Activated naive CD4-positive, alpha-beta T cell treated with anti-CD3 and anti-CD28 coated beads for 36 hours (primary cell): Measurements from ENCODE around the gene FYCO1. TPM values are rescaled to one million over a fixed set of nuclear protein-coding genes. Genes with fewer than 3 reads are reported as not detected.

ENCODE experiments used
- CTCF ChIA-PET: fragments of 350-600 bp; sonication (Branson Sonifier 250); formaldehyde crosslinking; loops from one replicate; lab custom pipeline; 2021; ENCODE audit warnings: antibody characterized with exemption; lab: Charles Lee
- DNase-seq: peaks from one replicate; pipeline ENCODE4 v3.0.0-alpha.2; 2020
- H3K27ac Mint-ChIP-seq: one replicate; pipeline ENCODE4 v1.8.0; 2021; ENCODE audit warnings: mild to moderate bottlenecking, mixed read lengths
- H3K27me3 Mint-ChIP-seq: one replicate; pipeline ENCODE4 v1.8.0; 2021; ENCODE audit warnings: low read depth, mixed read lengths
- H3K36me3 Mint-ChIP-seq: one replicate; pipeline ENCODE4 v1.8.0; 2021; ENCODE audit warnings: low read depth, mixed read lengths
- H3K4me1 Mint-ChIP-seq: one replicate; pipeline ENCODE4 v1.8.0; 2021; ENCODE audit warnings: low read depth, mixed read lengths
- H3K4me3 Mint-ChIP-seq: one replicate; pipeline ENCODE4 v1.8.0; 2021; ENCODE audit warnings: mild to moderate bottlenecking, moderate library complexity, mixed read lengths
- H3K9me3 Mint-ChIP-seq: one replicate; pipeline ENCODE4 v1.8.0; 2021; ENCODE audit warnings: mixed read lengths
- intact Hi-C: fragments of 100-400 bp; cut with micrococcal nuclease; formaldehyde crosslinking; loops from one replicate; pipeline ENCODE4 v1.15.1; 2023
- total RNA-seq, 2 experiments: library from RNA; stranded (reverse); gene quantifications; one replicate each; pipeline ENCODE4 v1.2.3, GENCODE V29; 2021

FYCO1 gene
- total RNA-seq, 2 experiments from 2014 or later: 10.2 to 10.5 TPM

- no peak for DNase-seq
- Mint-ChIP-seq H3K27me3 (no peaks in the 10 kb centered on the region), H3K36me3 (peaks cover 73% of the 10 kb centered on the region), H3K27ac (no peak overlapping the region), H3K4me3 (no peak overlapping the region), H3K9me3 (no peaks in the 10 kb centered on the region), H3K4me1 (peaks cover 10% of the 10 kb centered on the region)
- CTCF ChIA-PET: interaction anchor here (1.0 kb wide), 1 partner anchor 123 kb away, joined by 3 read pairs; no protein-coding TSS in a partner anchor
- intact Hi-C loops: no loop called here
Measured at GRCh38 chr3:45954306-45954705, 41.3 kb downstream of the FYCO1 start.

GRCh38 chr3:45953536-45953935 lies 42.1 kb downstream of the FYCO1 start:
- no peak for DNase-seq
- peaks cover 10% of the 10 kb centered on the region for H3K4me1 Mint-ChIP-seq
- intact Hi-C loops: no loop called here
- H3K36me3 Mint-ChIP-seq: peaks cover 72% of the 10 kb centered on the region
- CTCF ChIA-PET: interaction anchor here (0.7 to 1.0 kb wide), 2 partner anchors 9 to 123 kb away, joined by 3 read pairs; no protein-coding TSS in a partner anchor
- no peaks in the 10 kb centered on the region for H3K27me3 Mint-ChIP-seq
- no peak overlapping the region for H3K27ac Mint-ChIP-seq
- no peaks in the 10 kb centered on the region for H3K9me3 Mint-ChIP-seq
- no peak overlapping the region for H3K4me3 Mint-ChIP-seq

GRCh38 chr3:45952456-45952855 lies 43.2 kb downstream of the FYCO1 start:
- no peak overlapping the region for H3K27ac Mint-ChIP-seq
- CTCF ChIA-PET: interaction anchor here (1.4 kb wide), 1 partner anchor 33 kb away, joined by 3 read pairs; no protein-coding TSS in a partner anchor
- no peaks in the 10 kb centered on the region for H3K27me3 Mint-ChIP-seq
- peaks cover 10% of the 10 kb centered on the region for H3K4me1 Mint-ChIP-seq
- no peak overlapping the region for H3K4me3 Mint-ChIP-seq
- intact Hi-C loops: no loop called here
- peaks cover 72% of the 10 kb centered on the region for H3K36me3 Mint-ChIP-seq
- no peaks in the 10 kb centered on the region for H3K9me3 Mint-ChIP-seq
- DNase-seq: no peak

- intact Hi-C loops: no loop called here
- DNase-seq: no peak
Measured at GRCh38 chr3:45951946-45952345, 43.7 kb downstream of the FYCO1 start.

GRCh38 chr3:45950686-45951600 lies 44.7 kb downstream of the FYCO1 start:
- Mint-ChIP-seq H3K4me1 (peaks cover 10% of the 10 kb centered on the region), H3K9me3 (no peaks in the 10 kb centered on the region), H3K27ac (peak overlapping the region; percentile 54), H3K27me3 (no peaks in the 10 kb centered on the region), H3K36me3 (peaks cover 73% of the 10 kb centered on the region), H3K4me3 (no peak overlapping the region)
- CTCF ChIA-PET: interaction anchor here (1.0 to 2.1 kb wide), 4 partner anchors 12 to 128 kb away, joined by 3 to 8 read pairs (median 4); no protein-coding TSS in a partner anchor
- intact Hi-C loops: no loop called here
- DNase-seq: peak; percentile 70

More at GRCh38 chr3:45951946-45952345, 43.7 kb downstream of the FYCO1 start:
- peaks cover 72% of the 10 kb centered on the region for H3K36me3 Mint-ChIP-seq
- H3K27ac Mint-ChIP-seq: no peak overlapping the region
- H3K27me3 Mint-ChIP-seq: no peaks in the 10 kb centered on the region
- no peak overlapping the region for H3K4me3 Mint-ChIP-seq
- H3K4me1 Mint-ChIP-seq: peaks cover 10% of the 10 kb centered on the region
- CTCF ChIA-PET: interaction anchor here (1.4 to 2.1 kb wide), 2 partner anchors 13 to 32 kb away, joined by 3 to 5 read pairs; no protein-coding TSS in a partner anchor
- H3K9me3 Mint-ChIP-seq: no peaks in the 10 kb centered on the region

- intact Hi-C loops: no loop called here
- Mint-ChIP-seq H3K27ac (no peak overlapping the region), H3K36me3 (peaks cover 71% of the 10 kb centered on the region), H3K4me1 (peaks cover 10% of the 10 kb centered on the region), H3K27me3 (no peaks in the 10 kb centered on the region), H3K9me3 (no peaks in the 10 kb centered on the region), H3K4me3 (no peak overlapping the region)
- DNase-seq: no peak
- CTCF ChIA-PET: interaction anchor here (1.7 to 2.1 kb wide), 2 partner anchors 11 to 128 kb away, joined by 5 to 8 read pairs; no protein-coding TSS in a partner anchor
Measured at GRCh38 chr3:45950131-45950530, 45.5 kb downstream of the FYCO1 start.

- CTCF ChIA-PET: no interaction called here
- Mint-ChIP-seq H3K27ac (no peak overlapping the region), H3K4me1 (peaks cover 14% of the 10 kb centered on the region), H3K9me3 (no peaks in the 10 kb centered on the region), H3K36me3 (peaks cover 66% of the 10 kb centered on the region), H3K4me3 (no peak overlapping the region), H3K27me3 (no peaks in the 10 kb centered on the region)
- no peak for DNase-seq
- intact Hi-C loops: no loop called here
Measured at GRCh38 chr3:45949432-45949831, 46.2 kb downstream of the FYCO1 start.

- intact Hi-C loops: no loop called here
- Mint-ChIP-seq H3K27ac (no peak overlapping the region), H3K27me3 (no peaks in the 10 kb centered on the region), H3K36me3 (peaks cover 61% of the 10 kb centered on the region), H3K4me3 (no peak overlapping the region), H3K9me3 (no peaks in the 10 kb centered on the region), H3K4me1 (peaks cover 15% of the 10 kb centered on the region)
- CTCF ChIA-PET: no interaction called here
- DNase-seq: no peak
Measured at GRCh38 chr3:45948881-45949280, 46.7 kb downstream of the FYCO1 start.

- H3K4me3 Mint-ChIP-seq: no peak overlapping the region
Measured at GRCh38 chr3:45948311-45948781, 47.3 kb downstream of the FYCO1 start.

GRCh38 chr3:45947361-45947760 lies 48.3 kb downstream of the FYCO1 start:
- Mint-ChIP-seq H3K27ac (no peak overlapping the region), H3K4me3 (no peak overlapping the region), H3K36me3 (peaks cover 52% of the 10 kb centered on the region), H3K4me1 (peaks cover 30% of the 10 kb centered on the region), H3K9me3 (no peaks in the 10 kb centered on the region), H3K27me3 (no peaks in the 10 kb centered on the region)
- no peak for DNase-seq
- CTCF ChIA-PET: interaction anchor here (0.7 to 15.3 kb wide), 2 partner anchors 47 to 131 kb away, joined by 4 to 263 read pairs; no protein-coding TSS in a partner anchor
- intact Hi-C loops: no loop called here

More at GRCh38 chr3:45948311-45948781, 47.3 kb downstream of the FYCO1 start:
- Mint-ChIP-seq H3K9me3 (no peaks in the 10 kb centered on the region), H3K4me1 (peaks cover 20% of the 10 kb centered on the region), H3K27ac (no peak overlapping the region), H3K36me3 (peaks cover 59% of the 10 kb centered on the region), H3K27me3 (no peaks in the 10 kb centered on the region)
- no peak for DNase-seq
- CTCF ChIA-PET: interaction anchor here (0.5 to 15.3 kb wide), 2 partner anchors 130 to 1837 kb away, joined by 3 to 263 read pairs; no protein-coding TSS in a partner anchor
- intact Hi-C loops: no loop called here

- peaks cover 33% of the 10 kb centered on the region for H3K4me1 Mint-ChIP-seq
- H3K27ac Mint-ChIP-seq: no peak overlapping the region
- no peak overlapping the region for H3K4me3 Mint-ChIP-seq
- H3K36me3 Mint-ChIP-seq: peaks cover 47% of the 10 kb centered on the region
- intact Hi-C loops: no loop called here
- no peak for DNase-seq
- CTCF ChIA-PET: interaction anchor here (0.7 to 15.3 kb wide), 2 partner anchors 48 to 132 kb away, joined by 4 to 263 read pairs; no protein-coding TSS in a partner anchor
- no peaks in the 10 kb centered on the region for H3K27me3 Mint-ChIP-seq
- no peaks in the 10 kb centered on the region for H3K9me3 Mint-ChIP-seq
Measured at GRCh38 chr3:45946875-45947274, 48.7 kb downstream of the FYCO1 start.

- Mint-ChIP-seq H3K4me1 (peaks cover 29% of the 10 kb centered on the region), H3K4me3 (no peak overlapping the region), H3K36me3 (peaks cover 43% of the 10 kb centered on the region), H3K9me3 (no peaks in the 10 kb centered on the region), H3K27ac (no peak overlapping the region), H3K27me3 (no peaks in the 10 kb centered on the region)
- intact Hi-C loops: no loop called here
- CTCF ChIA-PET: interaction anchor here (15.3 kb wide), 1 partner anchor 132 kb away, joined by 263 read pairs; no protein-coding TSS in a partner anchor
- peak; percentile 30 for DNase-seq
Measured at GRCh38 chr3:45946307-45946706, 49.3 kb downstream of the FYCO1 start.
